ENCODE data around the gene HDGFL3.

HDGFL3 gene

GRCh38 chr15:83119968-83120581 lies 87.5 kb downstream of the HDGFL3 start:
- no peak for DNase-seq

- DNase-seq: no peak
These were observed 88.7 kb downstream of the HDGFL3 start for GRCh38 chr15:83118968-83119367.

- no peak for DNase-seq
These were observed 89.3 kb downstream of the HDGFL3 start for GRCh38 chr15:83118291-83118827.

GRCh38 chr15:83115831-83116565 lies 91.6 kb downstream of the HDGFL3 start:
- no peak for DNase-seq

GRCh38 chr15:83115410-83115809 lies 92.2 kb downstream of the HDGFL3 start:
- DNase-seq: no peak

- no peak for DNase-seq
These were observed 92.8 kb downstream of the HDGFL3 start for GRCh38 chr15:83114856-83115255.

GRCh38 chr15:83113881-83114674 lies 93.5 kb downstream of the HDGFL3 start:
- no peak for DNase-seq

- no peak for DNase-seq
These were observed 94.7 kb downstream of the HDGFL3 start for GRCh38 chr15:83112956-83113299.

- DNase-seq: no peak
These were observed 95.2 kb downstream of the HDGFL3 start for GRCh38 chr15:83112233-83112955.

- DNase-seq: no peak
These were observed 96.5 kb downstream of the HDGFL3 start for GRCh38 chr15:83111149-83111548.

- DNase-seq: no peak
These were observed 97.2 kb downstream of the HDGFL3 start for GRCh38 chr15:83110381-83110780.

- DNase-seq: no peak
These were observed 98.1 kb downstream of the HDGFL3 start for GRCh38 chr15:83109532-83109931.

GRCh38 chr15:83108266-83109219 lies 99.1 kb downstream of the HDGFL3 start:
- peak; percentile 13 for DNase-seq

GRCh38 chr15:83107841-83108181 lies 99.8 kb downstream of the HDGFL3 start:
- DNase-seq: no peak

- DNase-seq: peak; percentile 26
These were observed 100.4 kb downstream of the HDGFL3 start, which contains the start of gene TM6SF1 for GRCh38 chr15:83106994-83107840. TSS of gene TM6SF1 (plus strand) at chr15:83107645. CDS start at chr15:83107681, 36 bp downstream.

- DNase-seq: no peak
These were observed 102.2 kb downstream of the HDGFL3 start for GRCh38 chr15:83105440-83105839.

- DNase-seq: no peak
These were observed 103.5 kb downstream of the HDGFL3 start for GRCh38 chr15:83104141-83104540.

GRCh38 chr15:83102346-83102745 lies 105.3 kb downstream of the HDGFL3 start:
- no peak for DNase-seq

GRCh38 chr15:83100097-83100646 lies 107.5 kb downstream of the HDGFL3 start:
- DNase-seq: no peak

- no peak for DNase-seq
These were observed 108.3 kb downstream of the HDGFL3 start for GRCh38 chr15:83099290-83099689.

Data from stimulated activated CD4-positive, alpha-beta T cell treated with anti-CD3 and anti-CD28 coated beads, Interleukin-15, amount 100 ng/mL, for 24 hours (primary cell).